IMR-90 (cell line): Measurements from ENCODE around the gene TEAD1.

ENCODE experiments used
- POLR2A ChIP-seq: IDR thresholded peaks from 2 replicates; pipeline ENCODE4 v1.6.1; 2012; ENCODE audit warnings: mild to moderate bottlenecking, low read depth, low read length
- RFX5 ChIP-seq: IDR thresholded peaks from 2 replicates; pipeline ENCODE4 v1.8.0; 2012; ENCODE audit warnings: low read depth, mild to moderate bottlenecking, low read length, moderate library complexity
- TF ChIP-seq, protein P1 (sequence below): conservative IDR thresholded peaks from 2 replicates; pipeline ENCODE4 v1.5.1; 2012; ENCODE audit warnings: mild to moderate bottlenecking, low read depth, low read length, improper control_type of control experiment

DNA sequence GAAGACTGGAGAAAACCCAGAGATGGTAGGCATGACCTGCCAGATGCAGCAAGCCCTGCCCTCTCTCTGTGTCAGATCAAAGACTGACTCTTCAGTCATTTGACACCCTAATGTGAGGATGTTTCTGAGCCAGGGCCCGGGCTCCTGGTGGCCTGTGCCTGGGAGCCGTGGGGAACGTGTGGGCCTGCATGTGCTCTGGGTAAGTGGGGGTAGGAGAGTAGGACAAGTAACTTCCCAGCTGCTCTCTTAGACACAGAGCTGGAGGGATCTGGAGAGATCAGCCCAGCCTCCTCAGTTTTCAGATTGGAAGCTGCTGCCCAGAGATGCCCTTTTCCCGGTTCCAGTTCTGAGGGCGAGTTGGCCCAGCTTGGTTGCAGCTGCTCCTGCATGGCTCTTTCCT, 110.8 kb downstream of the TEAD1 start:
- TF ChIP-seq, protein P1, sequence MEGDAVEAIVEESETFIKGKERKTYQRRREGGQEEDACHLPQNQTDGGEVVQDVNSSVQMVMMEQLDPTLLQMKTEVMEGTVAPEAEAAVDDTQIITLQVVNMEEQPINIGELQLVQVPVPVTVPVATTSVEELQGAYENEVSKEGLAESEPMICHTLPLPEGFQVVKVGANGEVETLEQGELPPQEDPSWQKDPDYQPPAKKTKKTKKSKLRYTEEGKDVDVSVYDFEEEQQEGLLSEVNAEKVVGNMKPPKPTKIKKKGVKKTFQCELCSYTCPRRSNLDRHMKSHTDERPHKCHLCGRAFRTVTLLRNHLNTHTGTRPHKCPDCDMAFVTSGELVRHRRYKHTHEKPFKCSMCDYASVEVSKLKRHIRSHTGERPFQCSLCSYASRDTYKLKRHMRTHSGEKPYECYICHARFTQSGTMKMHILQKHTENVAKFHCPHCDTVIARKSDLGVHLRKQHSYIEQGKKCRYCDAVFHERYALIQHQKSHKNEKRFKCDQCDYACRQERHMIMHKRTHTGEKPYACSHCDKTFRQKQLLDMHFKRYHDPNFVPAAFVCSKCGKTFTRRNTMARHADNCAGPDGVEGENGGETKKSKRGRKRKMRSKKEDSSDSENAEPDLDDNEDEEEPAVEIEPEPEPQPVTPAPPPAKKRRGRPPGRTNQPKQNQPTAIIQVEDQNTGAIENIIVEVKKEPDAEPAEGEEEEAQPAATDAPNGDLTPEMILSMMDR = no peak
- TF ChIP-seq POLR2A (no peak), RFX5 (no peak)
